Measurements from ENCODE around the gene CYP17A1.

- TF ChIP-seq CTCF (IDR thresholded peaks at IDR 0.05) (no peak), POLR2A (IDR thresholded peaks at IDR 0.05) (no peak), POLR2AphosphoS5 (IDR thresholded peaks at IDR 0.05) (no peak)
These were observed 33.0 kb upstream of the CYP17A1 start for GRCh38 chr10:102870221-102870620.

All from breast epithelium (tissue), 3 donors.